Karpas-422 (cell line): Measurements from ENCODE around the gene FREM2. TPM values are rescaled to one million over a fixed set of nuclear protein-coding genes. Genes with fewer than 3 reads are reported as not detected.

Source experiments
- DNase-seq: peaks from one replicate; pipeline ENCODE4 v3.0.0-alpha.2; 2015
- H2AFZ ChIP-seq: fragments of 200-600 bp; sonication (generic); 2 replicates; pipeline ENCODE4 v1.6.1; 2014; ENCODE audit warnings: antibody characterized with exemption, low read length, mixed read lengths
- H3K27ac ChIP-seq: fragments of 200-600 bp; sonication (generic); 2 replicates; pipeline ENCODE4 v1.5.1; 2014; ENCODE audit warnings: mild to moderate bottlenecking, low read length, moderate library complexity
- H3K27me3 ChIP-seq: fragments of 200-600 bp; sonication (generic); 2 replicates; pipeline ENCODE4 v1.6.1; 2014; ENCODE audit warnings: low read length, mixed read lengths
- H3K36me3 ChIP-seq: fragments of 200-600 bp; sonication (generic); 2 replicates; pipeline ENCODE4 v1.6.1; 2014; ENCODE audit warnings: low read length, mixed read lengths; ENCODE audit not compliant: insufficient read depth
- H3K4me1 ChIP-seq: fragments of 200-600 bp; sonication (generic); 2 replicates; pipeline ENCODE4 v1.6.1; 2014; ENCODE audit warnings: mild to moderate bottlenecking, low read length, mixed read lengths
- H3K4me2 ChIP-seq: fragments of 200-600 bp; sonication (generic); 2 replicates; pipeline ENCODE4 v1.6.1; 2014; ENCODE audit warnings: low read length, low read depth, mild to moderate bottlenecking; ENCODE audit not compliant: poor library complexity, severe bottlenecking
- H3K4me3 ChIP-seq: fragments of 200-600 bp; sonication (generic); 2 replicates; pipeline ENCODE4 v1.5.1; 2014; ENCODE audit warnings: mild to moderate bottlenecking, antibody characterized with exemption, low read length, mixed read lengths
- H3K79me2 ChIP-seq: fragments of 200-600 bp; sonication (generic); 2 replicates; pipeline ENCODE4 v1.6.1; 2014; ENCODE audit warnings: mild to moderate bottlenecking, low read length, mixed read lengths
- H3K9ac ChIP-seq: fragments of 200-600 bp; sonication (generic); 2 replicates; pipeline ENCODE4 v1.6.0; 2014; ENCODE audit warnings: low read length
- H3K9me2 ChIP-seq: fragments of 200-600 bp; sonication (generic), shearing (Covaris generic); replicated peaks from 2 replicates; pipeline ENCODE4 v1.6.0; 2014; ENCODE audit warnings: mild to moderate bottlenecking, low read length, moderate library complexity; ENCODE audit not compliant: insufficient read depth
- H3K9me3 ChIP-seq: fragments of 300-700, 200-600 bp; sonication (generic); 2 replicates; pipeline ENCODE4 v1.6.1; 2014; ENCODE audit warnings: low read length, mixed read lengths
- H4K20me1 ChIP-seq: fragments of 200-600 bp; sonication (generic); 2 replicates; pipeline ENCODE4 v1.6.1; 2014; ENCODE audit warnings: mild to moderate bottlenecking, antibody characterized with exemption, low read length, low read depth; ENCODE audit not compliant: insufficient read depth
- total RNA-seq: library from RNA; depleted of rRNA; stranded (reverse); fragments of >200 nt; shearing (Covaris generic); gene quantifications from 2 replicates; pipeline ENCODE4 v1.2.3, GENCODE V29; 2014; ENCODE audit warnings: low replicate concordance

Gene FREM2
- total RNA-seq, 1 experiment from 2014 or later = not detected

DNA sequence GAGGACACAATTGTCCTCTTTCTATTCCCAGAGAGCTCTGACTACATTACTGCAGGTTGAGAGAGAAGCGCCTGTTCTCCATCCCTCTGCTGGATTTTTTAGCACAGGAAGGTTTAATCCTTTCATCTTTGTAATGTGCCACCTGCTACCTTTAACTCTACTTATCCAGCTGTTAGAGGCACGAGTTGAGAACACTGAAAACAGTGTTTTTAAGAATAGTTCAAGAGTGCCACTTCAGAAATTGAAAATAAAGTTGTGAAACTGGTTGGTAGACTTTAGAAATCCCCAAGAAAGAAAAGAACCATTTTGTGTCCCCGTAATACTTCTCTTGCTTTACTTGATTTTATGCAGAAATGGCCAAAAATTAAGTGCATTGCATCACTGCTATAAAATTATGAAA, 20.6 kb downstream of the FREM2 start:
- H3K79me2 ChIP-seq = no peaks in the 10 kb centered on the region
- no peaks in the 10 kb centered on the region for H3K9me3 ChIP-seq
- H4K20me1 ChIP-seq = no peaks in the 10 kb centered on the region
- no peaks in the 10 kb centered on the region for H3K36me3 ChIP-seq
- no peak overlapping the region for H3K4me3 ChIP-seq
- no peak overlapping the region for H2AFZ ChIP-seq
- no peak overlapping the region for H3K9ac ChIP-seq
- no peaks in the 10 kb centered on the region for H3K9me2 ChIP-seq
- H3K4me2 ChIP-seq = no peak overlapping the region
- H3K27me3 ChIP-seq = no peaks in the 10 kb centered on the region
- no peak overlapping the region for H3K27ac ChIP-seq
- H3K4me1 ChIP-seq = peaks cover 5% of the 10 kb centered on the region
- DNase-seq = no peak

DNA sequence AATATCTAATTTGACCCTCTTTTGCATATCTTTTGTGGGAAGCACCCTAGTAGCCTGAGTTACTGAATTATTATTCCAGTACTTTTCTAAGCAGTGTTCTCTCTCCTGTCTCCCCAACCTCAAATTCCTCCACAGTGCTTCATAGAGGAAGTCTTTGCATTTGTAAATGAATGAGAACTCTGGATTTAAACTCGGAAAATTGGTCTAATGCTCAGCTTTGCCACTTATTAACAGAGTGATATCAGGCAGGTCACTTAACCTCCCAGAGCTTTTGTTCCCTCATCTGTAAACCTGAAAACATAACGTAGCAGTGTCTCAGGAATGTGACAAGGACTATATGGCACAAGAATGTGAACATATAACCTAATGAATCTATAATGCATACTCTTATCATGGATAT, 26.2 kb downstream of the FREM2 start:
- H3K4me2 ChIP-seq = no peak overlapping the region
- DNase-seq = no peak
- H3K79me2 ChIP-seq = no peaks in the 10 kb centered on the region
- H3K27ac ChIP-seq = no peak overlapping the region
- no peak overlapping the region for H3K9ac ChIP-seq
- H3K36me3 ChIP-seq = no peaks in the 10 kb centered on the region
- H3K9me3 ChIP-seq = no peaks in the 10 kb centered on the region
- H3K4me3 ChIP-seq = no peak overlapping the region
- H3K27me3 ChIP-seq = no peaks in the 10 kb centered on the region
- no peaks in the 10 kb centered on the region for H3K4me1 ChIP-seq
- no peak overlapping the region for H2AFZ ChIP-seq
- no peaks in the 10 kb centered on the region for H3K9me2 ChIP-seq
- no peaks in the 10 kb centered on the region for H4K20me1 ChIP-seq

DNA sequence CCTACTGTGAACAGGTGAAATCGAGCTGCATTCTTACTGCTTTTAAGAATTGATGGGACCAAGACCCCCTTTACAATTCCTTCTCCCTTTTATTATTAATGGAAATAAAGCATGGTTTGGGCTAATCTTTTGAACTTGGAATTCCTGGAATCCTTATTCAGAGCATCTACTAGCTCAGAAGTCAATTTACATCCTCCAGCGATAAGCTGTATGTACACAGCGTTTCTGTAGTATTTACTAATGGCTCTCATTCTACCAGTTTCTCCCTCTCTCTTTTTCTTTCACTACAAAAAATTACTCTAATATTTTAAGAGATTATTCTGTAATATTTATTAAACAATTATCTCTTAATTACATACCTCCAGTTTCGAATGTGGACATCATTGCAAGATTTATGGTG, 31.5 kb downstream of the FREM2 start:
- Histone ChIP-seq H4K20me1 (no peaks in the 10 kb centered on the region), H3K4me1 (no peaks in the 10 kb centered on the region), H3K4me3 (no peak overlapping the region), H3K27ac (no peak overlapping the region), H3K27me3 (no peaks in the 10 kb centered on the region), H3K9me2 (no peaks in the 10 kb centered on the region), H3K4me2 (no peak overlapping the region), H3K9ac (no peak overlapping the region), H3K79me2 (no peaks in the 10 kb centered on the region), H2AFZ (no peak overlapping the region), H3K36me3 (no peaks in the 10 kb centered on the region), H3K9me3 (no peaks in the 10 kb centered on the region)
- no peak for DNase-seq

DNA sequence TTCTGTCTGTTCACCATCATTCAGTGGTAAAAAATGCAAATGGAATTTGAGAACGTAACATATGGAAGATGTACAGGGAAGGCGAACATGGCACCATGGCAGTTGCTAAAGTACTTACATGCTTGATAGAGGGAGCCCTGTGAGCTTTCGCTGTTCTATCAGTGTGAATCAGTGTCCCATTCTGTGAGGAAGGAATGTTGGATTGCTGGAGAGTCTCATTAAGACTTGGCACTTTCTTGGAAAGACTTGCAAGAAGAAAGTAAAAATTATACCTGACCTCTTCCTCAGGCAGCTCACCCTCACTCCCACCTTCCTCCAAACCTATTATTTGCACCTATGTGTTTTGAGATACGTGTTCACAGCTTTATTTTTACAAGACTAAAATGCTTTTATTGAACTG, 43.5 kb downstream of the FREM2 start:
- Histone ChIP-seq H3K9me2 (no peaks in the 10 kb centered on the region), H3K4me1 (no peaks in the 10 kb centered on the region), H3K9me3 (no peaks in the 10 kb centered on the region), H2AFZ (no peak overlapping the region), H3K27ac (no peak overlapping the region), H3K27me3 (no peaks in the 10 kb centered on the region), H3K36me3 (no peaks in the 10 kb centered on the region), H3K4me2 (no peak overlapping the region), H3K79me2 (no peaks in the 10 kb centered on the region), H3K9ac (no peak overlapping the region), H3K4me3 (no peak overlapping the region), H4K20me1 (no peaks in the 10 kb centered on the region)
- DNase-seq = no peak

DNA sequence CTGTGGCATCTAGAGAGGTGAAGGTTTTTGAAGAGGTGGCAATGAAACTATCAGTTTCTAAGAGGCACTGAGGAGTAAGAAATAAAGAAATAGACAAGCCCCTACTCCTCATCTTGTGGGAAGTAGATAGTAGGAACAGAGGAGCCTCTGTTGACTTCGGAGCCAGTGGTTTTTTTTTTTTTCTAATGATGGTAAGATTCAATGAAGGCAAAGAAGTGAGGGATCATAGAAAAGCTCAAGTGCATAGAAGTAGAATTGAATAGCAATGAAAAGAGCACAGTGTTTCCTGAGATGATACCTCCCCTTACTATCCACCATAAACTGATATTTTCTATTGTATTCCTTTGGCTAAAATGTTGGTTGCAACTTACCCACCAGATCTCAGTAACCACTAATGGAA, 46.3 kb downstream of the FREM2 start:
- no peaks in the 10 kb centered on the region for H3K9me3 ChIP-seq
- no peak overlapping the region for H3K9ac ChIP-seq
- no peaks in the 10 kb centered on the region for H3K27me3 ChIP-seq
- H3K4me3 ChIP-seq = no peak overlapping the region
- no peaks in the 10 kb centered on the region for H4K20me1 ChIP-seq
- DNase-seq = no peak
- H3K9me2 ChIP-seq = no peaks in the 10 kb centered on the region
- H3K4me1 ChIP-seq = no peaks in the 10 kb centered on the region
- no peaks in the 10 kb centered on the region for H3K79me2 ChIP-seq
- no peak overlapping the region for H2AFZ ChIP-seq
- no peak overlapping the region for H3K4me2 ChIP-seq
- H3K36me3 ChIP-seq = no peaks in the 10 kb centered on the region
- H3K27ac ChIP-seq = no peak overlapping the region

DNA sequence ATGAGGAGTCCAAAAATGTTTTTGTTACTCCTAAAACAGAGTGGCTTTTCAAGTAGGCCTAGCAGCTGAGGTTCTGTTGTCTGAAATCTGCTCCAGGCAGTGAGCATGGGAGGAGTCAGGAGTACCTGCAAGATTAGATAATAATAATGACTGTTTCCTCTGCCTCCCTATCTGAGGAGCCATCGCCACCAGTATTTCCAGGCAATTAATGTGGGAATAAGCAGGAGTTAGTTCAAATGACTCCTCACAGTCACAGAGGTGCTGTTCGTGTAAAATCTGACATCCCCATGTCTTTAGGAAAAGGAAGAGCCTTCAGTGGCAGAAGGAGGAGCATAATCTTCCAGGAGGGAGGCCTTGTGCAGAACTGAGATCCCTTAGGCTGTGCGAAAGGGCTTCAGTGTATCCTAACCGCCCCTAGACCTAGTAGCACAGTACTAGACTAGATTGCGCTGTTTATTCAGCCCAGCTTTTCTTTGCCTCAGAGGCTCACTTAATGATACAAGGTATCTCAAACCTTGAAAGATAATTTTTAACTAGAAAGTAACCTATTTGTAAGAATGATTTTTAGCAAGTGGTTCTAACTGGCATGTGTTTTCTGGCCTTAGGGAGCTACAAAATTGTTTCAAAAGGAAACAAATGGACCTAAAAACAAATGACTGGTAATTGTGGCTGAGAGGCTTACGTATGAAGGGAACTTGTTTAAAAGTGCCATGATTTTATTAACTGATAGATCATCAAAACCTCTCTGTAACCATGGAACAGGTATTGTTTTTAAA, 49.0 kb downstream of the FREM2 start:
- H2AFZ ChIP-seq = no peak overlapping the region
- no peak overlapping the region for H3K9ac ChIP-seq
- H3K4me3 ChIP-seq = no peak overlapping the region
- H4K20me1 ChIP-seq = no peaks in the 10 kb centered on the region
- no peaks in the 10 kb centered on the region for H3K27me3 ChIP-seq
- no peak overlapping the region for H3K4me2 ChIP-seq
- DNase-seq = no peak
- H3K27ac ChIP-seq = no peak overlapping the region
- H3K4me1 ChIP-seq = no peaks in the 10 kb centered on the region
- no peaks in the 10 kb centered on the region for H3K36me3 ChIP-seq
- no peaks in the 10 kb centered on the region for H3K9me3 ChIP-seq
- H3K9me2 ChIP-seq = no peaks in the 10 kb centered on the region
- no peaks in the 10 kb centered on the region for H3K79me2 ChIP-seq

DNA sequence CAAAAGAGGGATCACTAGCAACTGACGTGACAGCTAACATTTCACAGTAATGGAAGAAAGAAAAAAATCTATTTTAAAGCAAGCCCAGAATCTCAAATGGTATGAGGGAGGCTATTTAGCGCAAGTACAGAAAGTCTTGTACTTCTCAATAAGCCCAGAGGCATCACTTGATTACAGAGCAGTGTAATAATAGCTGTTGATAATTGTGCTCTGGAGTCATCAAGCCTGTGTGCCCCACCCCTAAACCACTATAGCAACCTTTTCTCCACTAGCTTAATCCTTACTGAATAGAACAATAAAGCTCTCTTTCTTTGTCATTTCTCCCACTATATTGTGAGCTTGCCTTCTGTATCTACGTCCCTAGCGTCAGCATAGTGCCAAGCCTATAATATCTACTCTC, 56.6 kb downstream of the FREM2 start:
- H3K9me2 ChIP-seq = no peaks in the 10 kb centered on the region
- H3K9me3 ChIP-seq = no peaks in the 10 kb centered on the region
- no peak overlapping the region for H3K4me3 ChIP-seq
- no peaks in the 10 kb centered on the region for H3K27me3 ChIP-seq
- H3K9ac ChIP-seq = no peak overlapping the region
- DNase-seq = no peak
- H3K4me2 ChIP-seq = no peak overlapping the region
- no peaks in the 10 kb centered on the region for H3K79me2 ChIP-seq
- H2AFZ ChIP-seq = no peak overlapping the region
- H3K36me3 ChIP-seq = no peaks in the 10 kb centered on the region
- H3K27ac ChIP-seq = no peak overlapping the region
- no peaks in the 10 kb centered on the region for H4K20me1 ChIP-seq
- H3K4me1 ChIP-seq = no peaks in the 10 kb centered on the region

DNA sequence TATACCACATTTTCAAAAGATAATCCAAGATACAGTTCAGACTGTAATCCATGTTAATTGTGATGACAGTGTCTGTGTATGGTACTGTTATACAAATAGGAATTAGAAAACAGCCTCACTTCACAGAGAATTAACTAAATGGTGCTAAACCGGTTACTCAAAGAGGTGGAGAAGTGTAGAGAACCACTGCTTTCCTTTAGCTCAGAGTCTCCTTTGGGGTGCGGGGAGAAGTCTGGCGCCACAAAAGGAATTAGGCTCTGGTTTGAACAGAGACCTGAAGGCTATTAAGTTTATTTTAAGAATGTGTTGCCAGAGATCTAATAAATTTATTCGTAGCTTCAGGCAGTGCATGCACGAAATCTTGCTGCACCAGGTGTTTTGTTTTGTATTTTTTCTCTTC, 65.8 kb downstream of the FREM2 start:
- no peaks in the 10 kb centered on the region for H3K9me2 ChIP-seq
- no peaks in the 10 kb centered on the region for H3K4me1 ChIP-seq
- H3K9me3 ChIP-seq = no peaks in the 10 kb centered on the region
- DNase-seq = no peak
- H2AFZ ChIP-seq = no peak overlapping the region
- no peak overlapping the region for H3K4me2 ChIP-seq
- H3K4me3 ChIP-seq = no peak overlapping the region
- no peaks in the 10 kb centered on the region for H3K79me2 ChIP-seq
- no peak overlapping the region for H3K9ac ChIP-seq
- no peaks in the 10 kb centered on the region for H4K20me1 ChIP-seq
- no peaks in the 10 kb centered on the region for H3K27me3 ChIP-seq
- H3K27ac ChIP-seq = no peak overlapping the region
- no peaks in the 10 kb centered on the region for H3K36me3 ChIP-seq
